ENCODE results near the gene OSBPL6. TPM values are rescaled to one million over a fixed set of nuclear protein-coding genes. Genes with fewer than 3 reads are reported as not detected.

The OSBPL6 gene
- 5.8 to 7.4 TPM (median 6.1 TPM) in 5 replicates for total RNA-seq (2022; extraction: Qiagen RNA extraction)

DNA sequence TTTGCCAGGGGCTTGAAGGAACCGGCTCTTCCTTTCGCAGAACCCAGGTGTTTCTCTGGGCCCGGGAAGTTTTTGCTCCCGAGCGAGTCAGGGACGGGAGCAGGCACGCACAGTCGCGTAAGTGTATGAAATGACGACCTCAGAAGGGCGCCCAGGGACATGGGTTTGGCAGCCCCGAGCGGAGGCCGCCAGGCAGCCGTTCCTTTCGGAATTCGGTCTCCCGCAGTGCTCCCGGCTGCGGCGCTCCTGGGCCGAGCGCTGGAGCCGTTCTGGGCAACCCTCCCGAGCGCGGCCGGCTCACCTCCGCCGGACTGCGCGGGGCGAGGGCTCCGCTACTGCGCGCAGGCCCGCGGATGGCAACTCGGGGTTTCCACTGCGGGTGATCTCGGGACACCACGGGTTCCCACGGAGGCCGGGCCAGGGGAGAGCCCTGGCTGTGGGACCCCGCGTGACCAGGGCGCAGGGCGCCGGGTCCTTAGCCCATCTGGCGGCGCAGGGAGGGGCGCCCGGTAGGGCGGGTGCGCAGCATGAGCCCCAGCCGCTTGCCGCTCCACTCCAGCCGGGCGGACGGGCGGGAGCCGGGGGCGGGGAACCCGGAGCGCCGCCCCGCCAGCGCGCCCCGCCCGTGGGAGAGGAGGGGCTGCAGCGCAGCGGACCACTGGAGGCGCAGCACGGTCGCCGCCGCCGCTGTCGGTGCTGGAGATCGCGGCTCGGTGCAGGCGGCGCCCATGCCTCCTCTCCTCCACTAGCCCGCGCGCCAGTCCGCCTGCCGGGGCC, at the start of gene OSBPL6:
Gene OSBPL6, plus strand, starts transcription at position 690 of the 777 bp plus-strand sequence. CDS start 111,673 bp downstream, outside the sequence.

DNA sequence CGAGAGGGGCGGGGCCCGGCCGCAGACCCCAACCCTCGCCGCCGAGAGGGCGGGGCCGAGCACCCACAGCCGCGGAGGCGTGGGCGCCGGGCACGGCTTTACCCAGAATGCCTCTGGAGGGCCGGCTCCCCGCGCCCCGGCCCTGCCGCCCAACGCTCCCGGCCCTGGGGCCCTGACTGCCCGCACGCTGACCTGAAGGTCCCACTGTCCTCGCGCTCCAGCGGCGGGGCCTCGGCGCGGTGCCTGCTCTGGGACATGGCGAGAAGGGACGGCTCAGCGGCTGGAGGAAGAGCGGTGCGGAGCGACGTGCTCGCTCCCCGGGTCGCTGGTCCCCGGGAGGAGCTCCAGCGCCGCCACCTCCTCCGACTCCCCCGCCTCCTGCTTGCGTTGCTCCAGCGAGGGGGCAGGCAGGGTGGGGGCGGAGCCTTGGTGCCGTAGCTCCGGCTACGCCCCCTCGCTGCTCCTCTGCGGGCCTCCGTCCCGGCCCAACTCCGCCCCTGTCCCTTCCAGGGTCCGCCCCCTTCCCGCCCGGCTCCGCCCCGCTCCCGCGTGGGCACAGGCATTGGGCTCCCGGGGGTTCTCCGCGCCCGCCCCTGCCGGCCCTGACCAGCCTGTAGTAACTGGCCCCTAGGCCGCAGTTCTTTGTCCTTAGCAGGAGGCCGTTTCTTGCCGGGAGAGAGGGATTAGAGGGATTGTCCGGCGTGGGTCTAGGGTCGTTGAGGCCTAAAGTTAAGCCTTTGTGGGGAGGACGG, 256.6 kb downstream of the OSBPL6 start, which contains the start of the genes PJVK and PRKRA:
Gene PJVK, plus strand, starts transcription at position 605 of the 752 bp plus-strand sequence. CDS start 2,032 bp downstream, outside the sequence.
Gene PRKRA, minus strand, starts transcription at position 402 of the 752 bp plus-strand sequence. Its CDS starts 145 bp downstream, at position 257.

Other genes with a start within 250 kb of the OSBPL6 start
- gene PDE11A, start 121.7 kb upstream of the OSBPL6 start, total RNA-seq (2022; extraction: Qiagen RNA extraction): 0.24 to 0.50 TPM (median 0.38 TPM) in 5 replicates
- gene RBM45, start 82.1 kb upstream of the OSBPL6 start, total RNA-seq (2022; extraction: Qiagen RNA extraction): 11.3 to 13.5 TPM (median 12.4 TPM) in 5 replicates